KMS-11 (cell line): Measurements from ENCODE around the gene TEX101.
A peak's percentile ranks its signal among the peaks of the same experiment; 100 is the strongest.

Source experiments
- H2AFZ ChIP-seq: fragments of 200-600 bp; sonication (generic); 2 replicates; pipeline ENCODE4 v1.6.1; 2016; ENCODE audit warnings: antibody characterized with exemption, mixed run types, low read depth
- H3K27ac ChIP-seq: fragments of 200-600 bp; sonication (generic); 2 replicates; pipeline ENCODE4 v1.6.1; 2016; ENCODE audit warnings: mild to moderate bottlenecking, mixed run types
- H3K27me3 ChIP-seq: fragments of 200-600 bp; sonication (generic); 2 replicates; pipeline ENCODE4 v1.6.1; 2017; ENCODE audit warnings: mild to moderate bottlenecking, low read depth, mixed run types, moderate library complexity; ENCODE audit not compliant: insufficient read depth
- H3K36me3 ChIP-seq: fragments of 200-600 bp; sonication (generic); 2 replicates; pipeline ENCODE4 v1.6.1; 2017; ENCODE audit warnings: mild to moderate bottlenecking, mixed run types; ENCODE audit not compliant: insufficient read depth
- H3K4me1 ChIP-seq: fragments of 200-600 bp; sonication (generic); 2 replicates; pipeline ENCODE4 v1.6.1; 2016; ENCODE audit warnings: mild to moderate bottlenecking, low read depth, mixed run types; ENCODE audit not compliant: poor library complexity, severe bottlenecking
- H3K4me2 ChIP-seq: fragments of 200-600 bp; sonication (generic); 2 replicates; pipeline ENCODE4 v1.7.0; 2016; ENCODE audit warnings: mild to moderate bottlenecking, mixed run types
- H3K4me3 ChIP-seq: fragments of 200-600 bp; sonication (generic); IDR thresholded peaks from 2 replicates; pipeline ENCODE4 v1.6.1; 2017; ENCODE audit warnings: low read depth, low read length, mixed read lengths; ENCODE audit not compliant: insufficient read depth
- H3K79me2 ChIP-seq: fragments of 200-600 bp; sonication (generic); 2 replicates; pipeline ENCODE4 v1.6.1; 2016; ENCODE audit warnings: low read depth, mixed run types; ENCODE audit not compliant: insufficient read depth
- H3K9ac ChIP-seq: fragments of 200-600 bp; sonication (generic); 2 replicates; pipeline ENCODE4 v1.6.1; 2016; ENCODE audit warnings: mild to moderate bottlenecking, mixed run types
- H4K20me1 ChIP-seq: fragments of 200-600 bp; sonication (generic); 2 replicates; pipeline ENCODE4 v1.6.1; 2016; ENCODE audit warnings: mild to moderate bottlenecking, mixed run types; ENCODE audit not compliant: insufficient read depth
- TF ChIP-seq, protein P1 (sequence below): fragments of 200-600 bp; sonication (generic); conservative IDR thresholded peaks from 2 replicates; pipeline ENCODE4 v1.6.1; 2017; ENCODE audit warnings: low read depth, mild to moderate bottlenecking, antibody characterized with exemption, low read length, moderate library complexity, mixed read lengths

The TEX101 gene

DNA sequence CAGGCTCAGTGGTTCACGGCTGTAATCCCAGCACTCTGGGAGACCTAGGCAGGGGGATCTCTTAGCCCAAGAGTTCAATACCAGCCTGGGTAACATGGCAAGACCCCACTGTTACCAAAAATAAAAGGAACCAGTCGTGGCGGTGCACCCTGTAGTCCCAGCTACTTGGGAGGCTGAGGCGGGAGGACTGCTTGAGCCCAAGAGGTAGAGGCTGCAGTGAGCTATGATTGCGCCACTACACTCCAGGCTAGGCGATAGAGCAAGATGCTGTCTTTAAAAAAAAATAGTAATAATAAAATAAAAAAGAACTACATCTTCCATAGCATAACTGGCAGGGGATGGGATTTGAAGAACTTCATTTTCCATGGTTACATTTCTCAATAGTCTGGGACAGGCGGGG lies 47.7 kb downstream of the TEX101 start:
- Histone ChIP-seq H3K27ac (no peak overlapping the region), H3K36me3 (no peaks in the 10 kb centered on the region), H3K79me2 (no peaks in the 10 kb centered on the region), H3K4me2 (no peak overlapping the region), H3K4me1 (peaks cover 8% of the 10 kb centered on the region), H3K9ac (no peak overlapping the region), H2AFZ (no peak overlapping the region), H4K20me1 (no peaks in the 10 kb centered on the region), H3K4me3 (no peak overlapping the region), H3K27me3 (peaks cover 2% of the 10 kb centered on the region; the same call in 1 of the 2 replicates)
- TF ChIP-seq, protein P1, sequence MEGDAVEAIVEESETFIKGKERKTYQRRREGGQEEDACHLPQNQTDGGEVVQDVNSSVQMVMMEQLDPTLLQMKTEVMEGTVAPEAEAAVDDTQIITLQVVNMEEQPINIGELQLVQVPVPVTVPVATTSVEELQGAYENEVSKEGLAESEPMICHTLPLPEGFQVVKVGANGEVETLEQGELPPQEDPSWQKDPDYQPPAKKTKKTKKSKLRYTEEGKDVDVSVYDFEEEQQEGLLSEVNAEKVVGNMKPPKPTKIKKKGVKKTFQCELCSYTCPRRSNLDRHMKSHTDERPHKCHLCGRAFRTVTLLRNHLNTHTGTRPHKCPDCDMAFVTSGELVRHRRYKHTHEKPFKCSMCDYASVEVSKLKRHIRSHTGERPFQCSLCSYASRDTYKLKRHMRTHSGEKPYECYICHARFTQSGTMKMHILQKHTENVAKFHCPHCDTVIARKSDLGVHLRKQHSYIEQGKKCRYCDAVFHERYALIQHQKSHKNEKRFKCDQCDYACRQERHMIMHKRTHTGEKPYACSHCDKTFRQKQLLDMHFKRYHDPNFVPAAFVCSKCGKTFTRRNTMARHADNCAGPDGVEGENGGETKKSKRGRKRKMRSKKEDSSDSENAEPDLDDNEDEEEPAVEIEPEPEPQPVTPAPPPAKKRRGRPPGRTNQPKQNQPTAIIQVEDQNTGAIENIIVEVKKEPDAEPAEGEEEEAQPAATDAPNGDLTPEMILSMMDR: no peak

GRCh38 chr19:43462785-43463380 lies 48.2 kb downstream of the TEX101 start:
- peak overlapping the region; percentile 50; the same call in 1 of the 2 replicates for H3K4me2 ChIP-seq
- H3K36me3 ChIP-seq: no peaks in the 10 kb centered on the region
- no peak overlapping the region for H3K4me3 ChIP-seq
- peaks cover 8% of the 10 kb centered on the region for H3K4me1 ChIP-seq
- H3K27ac ChIP-seq: no peak overlapping the region
- H3K27me3 ChIP-seq: peaks cover 2% of the 10 kb centered on the region; the same call in 1 of the 2 replicates
- H3K79me2 ChIP-seq: no peaks in the 10 kb centered on the region
- no peaks in the 10 kb centered on the region for H4K20me1 ChIP-seq
- TF ChIP-seq, protein P1: no peak
- H2AFZ ChIP-seq: peak overlapping the region; percentile 93
- no peak overlapping the region for H3K9ac ChIP-seq

DNA sequence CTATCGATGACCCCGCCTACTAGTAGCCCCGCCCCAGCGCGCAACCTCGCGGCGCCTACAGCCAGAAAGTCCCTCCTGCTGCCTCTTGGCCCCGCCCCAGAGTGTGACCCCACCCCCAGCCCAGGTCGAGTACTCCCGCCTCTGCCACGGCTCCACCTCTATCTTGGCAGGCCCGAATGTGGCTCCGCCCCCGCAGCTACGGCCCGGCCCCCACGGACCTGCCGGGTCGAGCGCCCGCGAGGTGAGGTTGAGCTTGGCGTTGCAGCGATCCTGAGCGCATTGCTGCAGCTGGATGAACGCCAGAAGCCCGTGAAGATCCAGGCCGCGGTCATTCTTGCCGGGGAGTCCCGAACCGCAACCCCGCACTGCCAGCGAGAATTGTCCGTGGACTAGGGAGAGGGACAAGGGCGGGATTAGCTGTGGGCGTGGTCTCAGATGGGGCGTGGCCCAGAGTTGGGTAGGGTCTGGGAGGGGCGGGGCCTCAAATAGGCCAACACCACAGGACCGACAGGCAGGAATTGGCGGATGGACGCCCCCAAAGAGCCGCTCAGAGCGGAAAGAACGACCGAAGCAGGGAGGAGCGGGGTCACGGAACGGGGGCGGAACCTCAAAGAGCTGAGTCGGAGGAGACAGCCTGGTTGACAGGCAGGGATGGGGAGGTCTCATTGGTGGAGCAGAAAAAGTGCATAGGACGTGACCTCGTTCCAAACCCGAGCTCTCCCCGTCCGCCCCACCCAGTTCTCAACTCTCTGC lies 48.9 kb downstream of the TEX101 start:
- no peaks in the 10 kb centered on the region for H3K79me2 ChIP-seq
- no peaks in the 10 kb centered on the region for H3K36me3 ChIP-seq
- TF ChIP-seq, protein P1: no peak
- peaks cover 8% of the 10 kb centered on the region for H3K4me1 ChIP-seq
- H3K27ac ChIP-seq: peak overlapping the region; percentile 3; the same call in 1 of the 2 replicates
- peak overlapping the region; percentile 93 for H2AFZ ChIP-seq
- H3K9ac ChIP-seq: peak overlapping the region; percentile 1; the same call in 1 of the 2 replicates
- no peaks in the 10 kb centered on the region for H4K20me1 ChIP-seq
- H3K4me3 ChIP-seq: no peak overlapping the region
- H3K27me3 ChIP-seq: peaks cover 2% of the 10 kb centered on the region; the same call in 1 of the 2 replicates
- H3K4me2 ChIP-seq: peak overlapping the region; percentile 76

DNA sequence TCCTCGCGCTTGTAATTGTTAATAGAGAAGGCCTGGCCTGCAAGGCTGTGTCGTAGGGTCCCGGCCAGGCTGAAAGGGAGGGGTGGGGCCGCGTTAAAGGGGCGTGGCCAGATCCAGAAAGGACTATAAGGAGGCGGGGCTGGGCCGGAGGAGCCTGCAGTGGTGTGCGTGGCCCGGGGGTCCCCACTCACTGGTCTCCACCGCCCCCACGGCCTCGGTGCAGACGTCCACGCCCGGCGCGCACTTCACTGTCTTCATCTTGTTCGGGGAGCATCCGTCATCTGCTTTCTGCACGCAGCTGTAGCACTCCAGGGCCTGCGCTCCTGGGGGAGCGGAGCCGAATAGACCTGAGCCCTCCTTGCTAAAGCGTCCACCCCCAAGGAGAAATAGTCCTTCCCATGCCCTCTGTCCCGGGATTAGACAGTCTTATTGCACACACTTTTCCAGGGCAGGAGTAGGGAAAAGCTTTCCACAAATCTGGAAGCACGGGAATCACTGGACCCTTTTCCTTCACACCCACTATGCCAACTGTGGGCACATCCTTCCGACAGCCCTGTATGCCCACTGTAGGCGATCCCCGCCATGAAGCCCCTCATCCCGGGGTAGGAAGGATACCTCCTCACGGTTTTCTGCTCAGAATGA lies 49.6 kb downstream of the TEX101 start:
- H3K4me3 ChIP-seq: no peak overlapping the region
- H3K36me3 ChIP-seq: no peaks in the 10 kb centered on the region
- H2AFZ ChIP-seq: peak overlapping the region; percentile 93
- H3K4me2 ChIP-seq: peak overlapping the region; percentile 76
- peak overlapping the region; percentile 3; the same call in 1 of the 2 replicates for H3K27ac ChIP-seq
- H3K9ac ChIP-seq: peak overlapping the region; percentile 1; the same call in 1 of the 2 replicates
- TF ChIP-seq, protein P1: no peak
- peaks cover 2% of the 10 kb centered on the region; the same call in 1 of the 2 replicates for H3K27me3 ChIP-seq
- peaks cover 8% of the 10 kb centered on the region for H3K4me1 ChIP-seq
- H4K20me1 ChIP-seq: no peaks in the 10 kb centered on the region
- H3K79me2 ChIP-seq: no peaks in the 10 kb centered on the region
